DOHH2 (cell line): ENCODE results near the gene TERT.

ENCODE experiments used
- CTCF ChIP-seq: fragments of 200-600 bp; sonication (generic); IDR thresholded peaks from one replicate; pipeline ENCODE4 v1.5.1; 2014; ENCODE audit warnings: antibody characterized with exemption, mild to moderate bottlenecking, low read depth, low read length; ENCODE audit not compliant: poor library complexity, severe bottlenecking
- EZH2phosphoT487 ChIP-seq: fragments of 200-600 bp; sonication (generic); IDR thresholded peaks from 2 replicates; pipeline ENCODE4 v1.6.1; 2017; ENCODE audit warnings: borderline replicate concordance, mild to moderate bottlenecking, antibody characterized with exemption, low read length, moderate library complexity, mixed read lengths

- TF ChIP-seq CTCF = no peak
- TF ChIP-seq EZH2phosphoT487 = no peak
Measured at GRCh38 chr5:1322955-1323802, 28.3 kb upstream of the TERT start.
